Measurements from ENCODE around the gene ARHGAP44.

DNA sequence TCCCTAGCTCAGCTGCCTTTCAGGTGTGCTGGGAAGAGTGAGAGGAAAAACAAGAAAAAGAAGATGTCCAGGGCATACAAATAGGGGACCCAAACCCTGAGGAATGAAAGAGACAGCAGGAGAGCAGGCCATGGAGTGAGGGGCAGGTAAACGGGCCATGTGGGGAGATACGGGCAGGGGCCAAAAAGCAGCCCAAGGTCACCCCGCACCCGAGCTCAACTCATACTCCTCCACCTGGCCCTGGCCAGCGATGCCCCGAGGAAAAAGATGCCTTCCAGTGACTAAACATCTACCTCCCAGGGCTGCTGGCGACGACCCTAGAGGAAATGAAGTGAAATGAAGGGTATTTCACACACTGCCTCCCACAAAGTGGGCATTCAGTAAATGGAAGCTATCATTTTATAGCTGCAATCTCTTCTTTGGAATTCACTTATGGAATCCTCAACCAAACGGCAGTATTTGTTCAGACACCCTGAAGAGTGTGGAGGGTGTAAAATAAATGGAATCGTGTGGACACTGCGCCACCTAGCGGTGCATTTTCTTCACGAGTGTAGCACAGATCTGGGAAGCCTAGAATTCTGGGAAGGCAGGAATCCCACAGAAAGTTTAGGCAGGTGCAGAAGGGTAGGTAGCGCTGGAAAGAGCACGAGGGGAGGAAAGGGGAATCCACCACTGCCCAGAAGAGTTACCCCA is 213.6 kb downstream of the ARHGAP44 start:
- TF ChIP-seq, protein P1, sequence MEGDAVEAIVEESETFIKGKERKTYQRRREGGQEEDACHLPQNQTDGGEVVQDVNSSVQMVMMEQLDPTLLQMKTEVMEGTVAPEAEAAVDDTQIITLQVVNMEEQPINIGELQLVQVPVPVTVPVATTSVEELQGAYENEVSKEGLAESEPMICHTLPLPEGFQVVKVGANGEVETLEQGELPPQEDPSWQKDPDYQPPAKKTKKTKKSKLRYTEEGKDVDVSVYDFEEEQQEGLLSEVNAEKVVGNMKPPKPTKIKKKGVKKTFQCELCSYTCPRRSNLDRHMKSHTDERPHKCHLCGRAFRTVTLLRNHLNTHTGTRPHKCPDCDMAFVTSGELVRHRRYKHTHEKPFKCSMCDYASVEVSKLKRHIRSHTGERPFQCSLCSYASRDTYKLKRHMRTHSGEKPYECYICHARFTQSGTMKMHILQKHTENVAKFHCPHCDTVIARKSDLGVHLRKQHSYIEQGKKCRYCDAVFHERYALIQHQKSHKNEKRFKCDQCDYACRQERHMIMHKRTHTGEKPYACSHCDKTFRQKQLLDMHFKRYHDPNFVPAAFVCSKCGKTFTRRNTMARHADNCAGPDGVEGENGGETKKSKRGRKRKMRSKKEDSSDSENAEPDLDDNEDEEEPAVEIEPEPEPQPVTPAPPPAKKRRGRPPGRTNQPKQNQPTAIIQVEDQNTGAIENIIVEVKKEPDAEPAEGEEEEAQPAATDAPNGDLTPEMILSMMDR (conservative IDR thresholded peaks at IDR 0.05; ENCODE audit: low read length) = peak; percentile 97
- TF ChIP-seq EZH2phosphoT487 (IDR thresholded peaks at IDR 0.05; ENCODE audit: borderline replicate concordance, low read depth, low read length) = no peak

Data from OCI-LY7 (cell line).